Small intestine (tissue), 16 donors: Measurements from ENCODE around the gene BTBD6. TPM values are rescaled to one million over a fixed set of nuclear protein-coding genes. Genes with fewer than 3 reads are reported as not detected.
A peak's percentile ranks its signal among the peaks of the same experiment; 100 is the strongest.

ENCODE experiments used
- DNase-seq, 2 donors: peaks; one replicate each; pipeline versions ENCODE4 v3.0.0 to v3.0.0-alpha.2; 2013
- FAIRE-seq: peaks from 2 replicates; lab custom pipeline; 2012; peaks lifted over from hg19 to GRCh38; lab: Jason Lieb, UNC
- H3K27ac ChIP-seq, 3 donors: one replicate each; pipeline ENCODE4 v1.5.1; 2013; ENCODE audit warnings: low read length in 2 of 3, mild to moderate bottlenecking in 2 of 3, control low read depth in 1 of 3, inconsistent platforms in 1 of 3, low read depth in 1 of 3, moderate library complexity in 1 of 3
- H3K27me3 ChIP-seq, 3 donors: one replicate each; pipeline ENCODE4 v1.6.1; 2013; ENCODE audit warnings: low read length in 3 of 3, inconsistent platforms in 1 of 3; ENCODE audit not compliant: control insufficient read depth in 3 of 3, insufficient read depth in 3 of 3
- H3K36me3 ChIP-seq, 3 donors: one replicate each; pipeline ENCODE4 v1.6.1; 2013; ENCODE audit warnings: low read length in 3 of 3, inconsistent platforms in 1 of 3, low read depth in 1 of 3, mild to moderate bottlenecking in 1 of 3, moderate library complexity in 1 of 3; ENCODE audit not compliant: control insufficient read depth in 3 of 3, insufficient read depth in 2 of 3
- H3K4me1 ChIP-seq, 3 donors: one replicate each; pipeline ENCODE4 v1.6.1; 2013; ENCODE audit warnings: low read length in 2 of 3, inconsistent platforms in 1 of 3, low read depth in 1 of 3, mild to moderate bottlenecking in 1 of 3, moderate library complexity in 1 of 3; ENCODE audit not compliant: control insufficient read depth in 3 of 3, insufficient read depth in 2 of 3
- H3K4me3 ChIP-seq, 3 donors: one replicate each; pipeline ENCODE4 v1.5.1; 2013; ENCODE audit warnings: low read length in 3 of 3, control low read depth in 1 of 3, inconsistent platforms in 1 of 3, low read depth in 1 of 3, mild to moderate bottlenecking in 1 of 3, moderate library complexity in 1 of 3
- H3K9me3 ChIP-seq, 2 donors: one replicate each; pipeline ENCODE4 v1.6.1; 2013; ENCODE audit warnings: low read depth in 1 of 2, low read length in 1 of 2; ENCODE audit not compliant: control insufficient read depth in 2 of 2, insufficient read depth in 1 of 2
- WGBS, 3 donors: extraction: QIAGEN DNeasy Blood & Tissue Kit; methylation state at CpG; one replicate each; pipeline ENCODE4 v1.1.7; 2013; 5-methylcytosine and 5-hydroxymethylcytosine counted together
- long read RNA-seq, 10 donors: transcript quantifications; one replicate each; lab custom pipeline, GENCODE V29; 2026
- polyA plus RNA-seq, 4 donors: library from polyadenylated mRNA; stranded (reverse) in 3 of 4; unstranded in 1 of 4; fragments of 200-250 nt in 3 of 4; fragments of 120-200 nt in 1 of 4; gene quantifications; one replicate each; pipeline versions ENCODE4 v1.2.1 to v1.2.3, GENCODE V29; 2013
- donor health status: healthy with polysubstance abuse.
- donor health status: control.
- donor health status: control.
- donor health status: Bipolar disorder and iron deficiency.
- donor health status: healthy.

BTBD6 gene
- polyA plus RNA-seq: 10 to 100 TPM; 35.4 to 84.1 (median 49.8) TPM
- long read RNA-seq, donor 1: 0 reads
- long read RNA-seq, donor 2, partial matches to known transcripts: 0 of 7 reads
- long read RNA-seq, donor 2, other reads (novel, unspliced or antisense): 0 of 7 reads
- long read RNA-seq, donor 3, transcript BTBD6-203 (4 exons, 2,176 nt): major isoform, 5 of 26 reads
- long read RNA-seq, donor 3, partial matches to known transcripts: 15 of 26 reads
- long read RNA-seq, donor 3, other reads (novel, unspliced or antisense): 0 of 26 reads
- long read RNA-seq, donor 4: 0 reads
- long read RNA-seq, donor 5, transcript BTBD6-203 (4 exons, 2,176 nt): major isoform, 6 of 18 reads
- long read RNA-seq, donor 5, partial matches to known transcripts: 10 of 18 reads
- long read RNA-seq, donor 5, other reads (novel, unspliced or antisense): 0 of 18 reads
- long read RNA-seq, donor 6, transcript BTBD6-203 (4 exons, 2,176 nt): major isoform, 7 of 11 reads
- long read RNA-seq, donor 6, partial matches to known transcripts: 0 of 11 reads
- long read RNA-seq, donor 6, other reads (novel, unspliced or antisense): 0 of 11 reads
- long read RNA-seq, donor 7: 0 reads
- long read RNA-seq, donor 8, partial matches to known transcripts: 0 of 3 reads
- long read RNA-seq, donor 8, other reads (novel, unspliced or antisense): 0 of 3 reads
- long read RNA-seq, donor 9, partial matches to known transcripts: 0 of 3 reads
- long read RNA-seq, donor 9, other reads (novel, unspliced or antisense): 0 of 3 reads
- long read RNA-seq, donor 10, transcript BTBD6-203 (4 exons, 2,176 nt): major isoform, 10 of 15 reads
- long read RNA-seq, donor 10, partial matches to known transcripts: 0 of 15 reads
- long read RNA-seq, donor 10, other reads (novel, unspliced or antisense): 0 of 15 reads

GRCh38 chr14:105248368-105249181 lies at the start of gene BTBD6:
Gene BTBD6 (plus strand): TSS chr14:105248533. CDS start chr14:105248712, 179 bp downstream.
- H3K4me1 ChIP-seq: peaks cover 0 to 9% (median 6%) of the 10 kb centered on the region in 3 donors
- H3K36me3 ChIP-seq: peaks cover 0 to 60% (median 2%) of the 10 kb centered on the region in 3 donors
- peak within 1 kb of the TSS; percentile 72 to 96 (median 90) for H3K27ac ChIP-seq
- FAIRE-seq (no peak), DNase-seq (peak; percentile 85 to 95)
- H3K9me3 ChIP-seq: no peaks in the 10 kb centered on the region
- no peaks in the 10 kb centered on the region for H3K27me3 ChIP-seq
- H3K4me3 ChIP-seq: peak within 1 kb of the TSS; percentile 62 to 83 (median 70)
- 0 to 6% (median 1%) methylated on average over 63 to 130 of the region's 130 CpGs for WGBS, 3 donors

DNA sequence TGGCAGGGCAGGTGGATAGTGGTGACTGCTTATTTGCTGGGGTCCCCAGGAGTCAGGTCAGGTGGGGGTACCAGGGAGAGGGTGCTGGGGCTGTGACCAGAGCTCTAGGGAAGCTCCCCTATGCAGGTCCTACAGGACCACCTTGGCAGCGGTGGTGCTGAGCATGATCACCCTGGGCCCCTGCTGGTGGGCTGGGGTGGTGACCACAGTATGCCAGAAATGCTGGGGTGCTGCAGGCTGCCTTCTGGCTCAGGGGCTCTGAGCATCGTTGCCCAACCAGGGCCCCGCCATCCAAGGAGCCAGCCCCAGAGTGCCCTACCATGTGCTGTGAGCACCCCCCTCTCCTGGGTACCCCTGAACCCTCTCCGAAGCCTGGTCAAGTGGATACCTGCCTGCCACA lies 49.7 kb upstream of the BTBD6 start:
- Histone ChIP-seq H3K36me3 (no peaks in the 10 kb centered on the region), H3K4me1 (peaks cover 0 to 6% (median 2%) of the 10 kb centered on the region in 3 donors), H3K27ac (peak overlapping the region in 1 of 3 donors; percentile 1), H3K9me3 (no peaks in the 10 kb centered on the region), H3K4me3 (no peak overlapping the region), H3K27me3 (peaks cover 12 to 89% (median 22%) of the 10 kb centered on the region in 3 donors)
- DNase-seq (no peak), FAIRE-seq (no peak)
- WGBS, 3 donors: 68 to 80% (median 77%) methylated on average over 4 of the region's 4 CpGs

- H3K9me3 ChIP-seq: no peaks in the 10 kb centered on the region
- H3K4me3 ChIP-seq: no peak overlapping the region
- WGBS, 3 donors: 47 to 69% (median 61%) methylated on average over 18 of the region's 18 CpGs
- H3K4me1 ChIP-seq: peaks cover 0 to 5% (median 2%) of the 10 kb centered on the region in 3 donors
- H3K36me3 ChIP-seq: no peaks in the 10 kb centered on the region
- H3K27ac ChIP-seq: peak overlapping the region in 1 of 3 donors; percentile 1
- FAIRE-seq (no peak), DNase-seq (no peak)
- peaks cover 12 to 86% (median 22%) of the 10 kb centered on the region in 3 donors for H3K27me3 ChIP-seq
Observed at GRCh38 chr14:105199093-105199492, 49.2 kb upstream of the BTBD6 start.

DNA sequence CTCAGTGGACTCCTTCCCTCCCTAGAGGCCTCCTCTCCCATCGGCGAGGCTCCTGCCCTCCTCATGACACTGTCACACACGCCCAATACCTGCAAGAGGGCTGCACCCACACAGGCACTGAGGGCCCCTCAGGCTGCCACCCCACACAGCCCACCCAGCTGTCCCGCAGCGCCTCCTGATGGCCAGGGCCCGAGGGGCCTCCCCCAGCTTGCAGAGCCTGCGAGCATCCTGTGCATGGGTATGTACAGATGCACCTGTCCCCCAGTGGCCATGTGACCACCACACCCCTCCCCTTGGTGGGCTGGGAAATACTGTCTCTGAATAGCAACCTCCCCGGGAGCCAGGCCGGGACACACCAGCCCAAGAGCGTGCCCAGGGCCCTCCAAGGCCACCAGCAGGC lies 48.3 kb upstream of the BTBD6 start:
- Histone ChIP-seq H3K4me1 (peaks cover 0 to 5% (median 2%) of the 10 kb centered on the region in 3 donors), H3K36me3 (no peaks in the 10 kb centered on the region), H3K4me3 (no peak overlapping the region), H3K27me3 (peaks cover 12 to 76% (median 20%) of the 10 kb centered on the region in 3 donors), H3K27ac (no peak overlapping the region), H3K9me3 (no peaks in the 10 kb centered on the region)
- no peak for FAIRE-seq
- no peak for DNase-seq
- 71 to 79% (median 76%) methylated on average over 7 to 10 of the region's 10 CpGs for WGBS, 3 donors

DNA sequence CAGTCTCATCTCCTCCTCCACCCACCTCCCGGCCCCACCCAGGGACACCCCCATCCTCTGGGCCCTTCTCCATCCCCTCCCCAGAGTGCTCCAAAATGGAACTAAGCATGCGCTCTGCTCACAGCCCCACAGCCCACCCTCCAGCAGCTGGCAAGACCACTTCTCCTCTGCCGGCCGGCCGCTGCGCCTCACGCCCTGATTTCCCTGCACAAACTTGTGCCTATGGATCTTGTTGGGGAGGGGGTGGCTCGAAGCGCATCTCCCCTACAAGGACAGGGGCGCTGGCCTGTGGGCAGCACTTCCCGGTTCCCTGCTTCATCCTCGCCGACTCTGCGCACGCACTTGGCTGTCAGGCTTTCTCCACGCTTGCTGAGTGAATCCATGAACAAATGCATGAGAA lies 47.7 kb upstream of the BTBD6 start:
- no peak for FAIRE-seq
- 77 to 85% (median 82%) methylated on average over 16 of the region's 16 CpGs for WGBS, 3 donors
- H3K4me1 ChIP-seq: peaks cover 2% of the 10 kb centered on the region in 3 donors

GRCh38 chr14:105201156-105201924 lies 47.0 kb upstream of the BTBD6 start:
- H3K36me3 ChIP-seq: no peaks in the 10 kb centered on the region
- H3K4me3 ChIP-seq: no peak overlapping the region
- 39 to 50% (median 42%) methylated on average over 28 of the region's 28 CpGs for WGBS, 3 donors
- H3K4me1 ChIP-seq: peaks cover 0 to 2% (median 1%) of the 10 kb centered on the region in 3 donors
- DNase-seq: no peak
- FAIRE-seq: no peak
- no peaks in the 10 kb centered on the region for H3K9me3 ChIP-seq
- H3K27ac ChIP-seq: peak overlapping the region in 1 of 3 donors; percentile 26
- peaks cover 7 to 63% (median 13%) of the 10 kb centered on the region in 3 donors for H3K27me3 ChIP-seq

More for the DNA sequence above, 47.7 kb upstream of the BTBD6 start:
- H3K36me3 ChIP-seq: no peaks in the 10 kb centered on the region
- no peaks in the 10 kb centered on the region for H3K9me3 ChIP-seq
- no peak for DNase-seq
- peaks cover 12 to 70% (median 20%) of the 10 kb centered on the region in 3 donors for H3K27me3 ChIP-seq
- H3K27ac ChIP-seq: no peak overlapping the region
- no peak overlapping the region for H3K4me3 ChIP-seq

- peak overlapping the region in 1 of 3 donors; percentile 26 for H3K27ac ChIP-seq
- H3K9me3 ChIP-seq: no peaks in the 10 kb centered on the region
- H3K27me3 ChIP-seq: peaks cover 7 to 57% (median 13%) of the 10 kb centered on the region in 3 donors
- H3K4me1 ChIP-seq: peaks cover 0 to 2% (median 0%) of the 10 kb centered on the region in 3 donors
- H3K4me3 ChIP-seq: no peak overlapping the region
- no peaks in the 10 kb centered on the region for H3K36me3 ChIP-seq
- DNase-seq (no peak), FAIRE-seq (no peak)
- 40 to 48% (median 42%) methylated on average over 20 of the region's 20 CpGs for WGBS, 3 donors
Observed at GRCh38 chr14:105201925-105202513, 46.3 kb upstream of the BTBD6 start.
